Pancreas (tissue), 10 donors: ENCODE results near the gene TOP3B. TPM values are rescaled to one million over a fixed set of nuclear protein-coding genes. Genes with fewer than 3 reads are reported as not detected.

Experiments
- ATAC-seq, 4 donors: fragments of 200-7000 bp; cut with Tn5 transposase; one replicate each; pipeline versions ENCODE4 v1.8.0 to v1.9.1; 2020; ENCODE audit warnings: mild to moderate bottlenecking in 4 of 4, moderate library complexity in 4 of 4
- DNase-seq, 6 donors: peaks; one replicate each; pipeline ENCODE4 v3.0.0-alpha.2; 2020
- FAIRE-seq: peaks from 2 replicates; lab custom pipeline; 2012; peaks lifted over from hg19 to GRCh38; lab: Jason Lieb, UNC
- H3K27ac ChIP-seq, 4 donors: fragments of 200-600 bp; sonication (generic); 1 replicate in 3 of 4; 2 replicates in 1 of 4; pipeline versions ENCODE4 v1.5.0 to v1.8.0; 2020
- H3K27me3 ChIP-seq, 4 donors: fragments of 200-600 bp; one replicate each; pipeline ENCODE4 v1.8.0; 2021
- H3K36me3 ChIP-seq, 3 donors: fragments of 200-600 bp; sonication (generic) in 1 of 3; one replicate each; pipeline versions ENCODE4 v1.5.0 to v1.8.0; 2020 to 2021
- H3K4me1 ChIP-seq, 3 donors: fragments of 200-600 bp; one replicate each; pipeline ENCODE4 v1.8.0; 2021
- H3K4me3 ChIP-seq, 4 donors: fragments of 200-600 bp; sonication (generic) in 2 of 4; one replicate each; pipeline versions ENCODE4 v1.5.0 to v1.8.0; 2020 to 2021
- H3K9me3 ChIP-seq, 4 donors: fragments of 200-600 bp; one replicate each; pipeline ENCODE4 v1.8.0; 2021
- WGBS, 2 donors: extraction: QIAGEN DNeasy Blood & Tissue Kit; methylation state at CpG; one replicate each; pipeline ENCODE4 v1.1.7; 2013; 5-methylcytosine and 5-hydroxymethylcytosine counted together
- intact Hi-C, 3 donors: fragments of 100-400 bp; cut with DNase I; formaldehyde crosslinking; loops; one replicate each; pipeline versions ENCODE4 v1.11.1 to v1.14.2; 2022
- polyA plus RNA-seq, 2 donors: library from polyadenylated mRNA; stranded (reverse); fragments of 200-250 nt; gene quantifications; one replicate each; pipeline ENCODE4 v1.2.3, GENCODE V29; 2013
- total RNA-seq, 6 donors: library from RNA; stranded (reverse); fragmentation: NEBNext Ultra II Directional in 4 of 6; extraction: Animal tissue kit (Norgen Biotek cat#: 25700) in 4 of 6; gene quantifications; one replicate each; pipeline versions ENCODE4 v1.2.1 to v1.2.4, GENCODE V29; 2021 to 2023
- TF ChIP-seq, protein P1 (sequence below), 4 donors: fragments of 200-600 bp; sonication (generic) in 3 of 4; IDR thresholded peaks; one replicate each; pipeline versions ENCODE4 v1.5.0 to v1.8.0; 2021; ENCODE audit warnings: antibody characterized with exemption in 4 of 4
- donor health status: healthy with polysubstance abuse.
- donor health status: DM: no; HTN: no; CAD: no; lungs with moderate emphysema.
- donor health status: DM: no; HTN: no; CAD: no.
- donor health status: control.
- donor health status: control.
- donor health status: Bipolar disorder and iron deficiency.
- donor health status: DM: yes; HTN: yes; CAD: no.
- donor health status: DM: no; HTN: no; CAD: no.
- donor health status: DM: no; HTN: no; CAD: no.
- donor health status: DM: yes; HTN: yes; CAD: no.

TOP3B gene
- total and polyA plus RNA-seq, 8 donors: 6.7 to 20.5 (median 11.3) TPM

- intact Hi-C loops: no loop called here
- no peak overlapping the region for H3K27ac ChIP-seq
- no peak overlapping the region for H3K4me3 ChIP-seq
- no peak for FAIRE-seq
- ATAC-seq: no peak
- no peaks in the 10 kb centered on the region for H3K9me3 ChIP-seq
- H3K27me3 ChIP-seq: no peaks in the 10 kb centered on the region
- no peak for DNase-seq
- TF ChIP-seq, protein P1, sequence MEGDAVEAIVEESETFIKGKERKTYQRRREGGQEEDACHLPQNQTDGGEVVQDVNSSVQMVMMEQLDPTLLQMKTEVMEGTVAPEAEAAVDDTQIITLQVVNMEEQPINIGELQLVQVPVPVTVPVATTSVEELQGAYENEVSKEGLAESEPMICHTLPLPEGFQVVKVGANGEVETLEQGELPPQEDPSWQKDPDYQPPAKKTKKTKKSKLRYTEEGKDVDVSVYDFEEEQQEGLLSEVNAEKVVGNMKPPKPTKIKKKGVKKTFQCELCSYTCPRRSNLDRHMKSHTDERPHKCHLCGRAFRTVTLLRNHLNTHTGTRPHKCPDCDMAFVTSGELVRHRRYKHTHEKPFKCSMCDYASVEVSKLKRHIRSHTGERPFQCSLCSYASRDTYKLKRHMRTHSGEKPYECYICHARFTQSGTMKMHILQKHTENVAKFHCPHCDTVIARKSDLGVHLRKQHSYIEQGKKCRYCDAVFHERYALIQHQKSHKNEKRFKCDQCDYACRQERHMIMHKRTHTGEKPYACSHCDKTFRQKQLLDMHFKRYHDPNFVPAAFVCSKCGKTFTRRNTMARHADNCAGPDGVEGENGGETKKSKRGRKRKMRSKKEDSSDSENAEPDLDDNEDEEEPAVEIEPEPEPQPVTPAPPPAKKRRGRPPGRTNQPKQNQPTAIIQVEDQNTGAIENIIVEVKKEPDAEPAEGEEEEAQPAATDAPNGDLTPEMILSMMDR (IDR thresholded peaks at IDR 0.05): no peak
- 94% methylated on average over 5 of the region's 5 CpGs for WGBS, 2 donors
- H3K36me3 ChIP-seq: peaks cover 0 to 65% (median 36%) of the 10 kb centered on the region in 3 donors
- no peaks in the 10 kb centered on the region for H3K4me1 ChIP-seq
Observed at GRCh38 chr22:21968452-21969129, 14.0 kb downstream of the TOP3B start.

- FAIRE-seq: no peak
- no peak for ATAC-seq
Observed at GRCh38 chr22:21967693-21968271, 14.8 kb downstream of the TOP3B start.

GRCh38 chr22:21966643-21967516, 15.7 kb downstream of the TOP3B start:
- Histone ChIP-seq H3K4me3 (no peak overlapping the region), H3K4me1 (no peaks in the 10 kb centered on the region), H3K9me3 (no peaks in the 10 kb centered on the region), H3K36me3 (peaks cover 0 to 69% (median 35%) of the 10 kb centered on the region in 3 donors), H3K27me3 (no peaks in the 10 kb centered on the region), H3K27ac (no peak overlapping the region)
- intact Hi-C loops: no loop called here
- ATAC-seq (no peak), DNase-seq (no peak), FAIRE-seq (no peak)
- TF ChIP-seq, protein P1 (IDR thresholded peaks at IDR 0.05): no peak
- 90% methylated on average over 16 of the region's 16 CpGs for WGBS, 2 donors

More at GRCh38 chr22:21967693-21968271, 14.8 kb downstream of the TOP3B start:
- Histone ChIP-seq H3K27me3 (no peaks in the 10 kb centered on the region), H3K4me1 (no peaks in the 10 kb centered on the region), H3K4me3 (no peak overlapping the region), H3K9me3 (no peaks in the 10 kb centered on the region), H3K36me3 (peaks cover 0 to 61% (median 35%) of the 10 kb centered on the region in 3 donors), H3K27ac (no peak overlapping the region)
- DNase-seq: no peak
- TF ChIP-seq, protein P1 (IDR thresholded peaks at IDR 0.05): no peak
- intact Hi-C loops: no loop called here
- WGBS, 2 donors: 92 to 93% methylated on average over 7 of the region's 7 CpGs

DNA sequence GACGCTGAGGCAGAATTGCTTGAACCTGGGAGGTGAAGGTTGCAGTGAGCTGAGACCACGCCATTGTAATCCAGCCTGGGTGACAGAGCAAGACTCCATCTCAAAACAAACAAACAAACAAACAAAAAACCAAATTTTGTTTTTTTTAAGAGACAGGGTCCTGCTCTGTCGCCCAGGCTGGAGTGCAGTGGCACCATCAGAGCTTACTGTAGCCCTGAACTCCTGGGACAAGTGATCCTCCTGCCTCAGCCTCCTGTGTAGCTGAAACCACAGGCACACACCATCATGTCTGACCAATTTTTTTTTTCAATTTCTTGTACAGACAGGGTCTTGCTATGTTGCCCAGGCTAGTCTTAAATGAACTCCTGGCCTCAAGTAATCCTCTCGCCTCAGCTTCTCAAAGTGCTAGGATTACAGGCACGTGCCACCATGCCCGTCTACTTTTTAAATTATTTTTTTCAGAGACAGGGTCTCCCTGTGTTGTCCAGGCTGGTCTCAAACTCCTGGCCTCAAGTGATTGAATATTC, 16.8 kb downstream of the TOP3B start:
- FAIRE-seq (no peak), ATAC-seq (no peak), DNase-seq (no peak)
- peaks cover 0 to 60% (median 31%) of the 10 kb centered on the region in 3 donors for H3K36me3 ChIP-seq
- no peak overlapping the region for H3K4me3 ChIP-seq
- no peaks in the 10 kb centered on the region for H3K27me3 ChIP-seq
- 97 to 98% methylated on average over 6 of the region's 6 CpGs for WGBS, 2 donors
- TF ChIP-seq, protein P1 (IDR thresholded peaks at IDR 0.05): no peak
- H3K4me1 ChIP-seq: no peaks in the 10 kb centered on the region
- intact Hi-C loops: no loop called here
- H3K27ac ChIP-seq: no peak overlapping the region
- no peaks in the 10 kb centered on the region for H3K9me3 ChIP-seq
